Activated T-cell treated with anti-CD3 and anti-CD28 coated beads, Interleukin-2, amount 50 U/mL, for 24 hours (primary cell): ENCODE data around the gene SUPT3H.

Experiments
- DNase-seq: peaks from one replicate; pipeline ENCODE4 v3.0.0-alpha.2; 2020
- H3K27ac Mint-ChIP-seq: 2 replicates; pipeline ENCODE4 v1.8.0; 2020; ENCODE audit warnings: mild to moderate bottlenecking, mixed read lengths
- H3K27me3 Mint-ChIP-seq: 2 replicates; pipeline ENCODE4 v1.8.0; 2020; ENCODE audit warnings: mixed read lengths
- H3K36me3 Mint-ChIP-seq: 2 replicates; pipeline ENCODE4 v1.8.0; 2020; ENCODE audit warnings: low read depth, mixed read lengths
- H3K4me1 Mint-ChIP-seq: 2 replicates; pipeline ENCODE4 v1.8.0; 2020; ENCODE audit warnings: low read depth, mixed read lengths
- H3K4me3 Mint-ChIP-seq: 2 replicates; pipeline ENCODE4 v1.8.0; 2020; ENCODE audit warnings: mild to moderate bottlenecking, moderate library complexity, mixed read lengths
- H3K9me3 Mint-ChIP-seq: 2 replicates; pipeline ENCODE4 v1.8.0; 2020; ENCODE audit warnings: mixed read lengths

Gene SUPT3H

DNA sequence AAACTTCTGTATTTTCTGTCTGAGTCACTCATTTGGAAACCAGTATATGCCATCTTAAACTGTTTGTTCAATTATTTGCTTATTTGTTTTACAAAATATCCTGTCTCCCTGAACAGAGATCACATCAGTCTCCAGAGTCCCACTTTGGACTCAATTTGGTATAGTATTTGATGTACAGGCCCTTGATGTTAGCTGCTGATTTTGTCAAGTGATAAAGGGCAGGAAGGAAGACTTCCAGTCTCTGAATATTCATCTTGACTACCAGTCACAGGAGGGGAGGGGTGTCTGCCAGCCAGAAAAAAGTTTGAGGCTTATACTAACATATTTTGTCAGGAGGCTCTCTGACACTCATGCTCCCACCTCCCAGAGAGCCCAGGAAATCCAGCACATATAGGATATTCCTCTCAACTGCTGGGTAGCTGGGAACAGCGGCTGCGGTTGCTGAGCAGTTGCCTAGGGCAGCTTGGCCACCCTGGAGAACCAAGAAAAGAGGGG lies 426.4 kb downstream of the SUPT3H start:
- no peak overlapping the region for H3K4me3 Mint-ChIP-seq
- H3K27me3 Mint-ChIP-seq: no peaks in the 10 kb centered on the region
- peaks cover 16% of the 10 kb centered on the region for H3K4me1 Mint-ChIP-seq
- DNase-seq: no peak
- no peak overlapping the region for H3K27ac Mint-ChIP-seq
- peaks cover 65% of the 10 kb centered on the region for H3K36me3 Mint-ChIP-seq
- H3K9me3 Mint-ChIP-seq: peaks cover 16% of the 10 kb centered on the region

- DNase-seq: no peak
- Mint-ChIP-seq H3K36me3 (peaks cover 76% of the 10 kb centered on the region), H3K27ac (no peak overlapping the region), H3K9me3 (peaks cover 17% of the 10 kb centered on the region), H3K4me3 (no peak overlapping the region), H3K4me1 (peaks cover 16% of the 10 kb centered on the region), H3K27me3 (no peaks in the 10 kb centered on the region)
Observed at GRCh38 chr6:44949596-44950201, 428.0 kb downstream of the SUPT3H start.

DNA sequence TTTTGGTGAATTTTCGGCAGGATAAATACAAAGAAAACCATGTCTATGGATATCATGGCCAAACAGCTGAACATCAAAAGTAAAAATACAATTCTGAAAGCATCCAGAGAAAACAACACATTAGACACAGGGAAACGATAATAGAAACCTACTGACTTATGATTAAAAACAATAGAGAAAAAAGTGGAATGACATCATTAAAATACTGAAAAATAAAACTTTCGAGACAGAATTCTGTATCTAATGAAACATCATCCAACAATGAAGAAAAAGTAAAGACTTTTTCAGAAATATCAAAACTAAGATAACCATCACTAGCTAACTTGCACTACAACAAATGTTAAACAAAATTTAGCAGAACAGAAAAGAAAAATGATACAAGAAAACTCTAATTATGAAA lies 434.2 kb downstream of the SUPT3H start:
- Mint-ChIP-seq H3K4me1 (peaks cover 30% of the 10 kb centered on the region), H3K36me3 (peaks cover 56% of the 10 kb centered on the region), H3K9me3 (peaks cover 33% of the 10 kb centered on the region), H3K27me3 (no peaks in the 10 kb centered on the region), H3K27ac (no peak overlapping the region), H3K4me3 (no peak overlapping the region)
- DNase-seq: no peak

- Mint-ChIP-seq H3K36me3 (peaks cover 50% of the 10 kb centered on the region), H3K9me3 (peaks cover 33% of the 10 kb centered on the region), H3K27ac (no peak overlapping the region), H3K4me1 (peaks cover 35% of the 10 kb centered on the region), H3K4me3 (no peak overlapping the region), H3K27me3 (no peaks in the 10 kb centered on the region)
- DNase-seq: no peak
Observed at GRCh38 chr6:44942798-44943197, 434.9 kb downstream of the SUPT3H start.

- H3K27me3 Mint-ChIP-seq: no peaks in the 10 kb centered on the region
- no peak overlapping the region for H3K27ac Mint-ChIP-seq
- H3K9me3 Mint-ChIP-seq: peaks cover 33% of the 10 kb centered on the region
- H3K4me3 Mint-ChIP-seq: no peak overlapping the region
- peaks cover 37% of the 10 kb centered on the region for H3K4me1 Mint-ChIP-seq
- peaks cover 46% of the 10 kb centered on the region for H3K36me3 Mint-ChIP-seq
- DNase-seq: no peak
Observed at GRCh38 chr6:44942201-44942600, 435.5 kb downstream of the SUPT3H start.

- peaks cover 32% of the 10 kb centered on the region for H3K36me3 Mint-ChIP-seq
- peaks cover 48% of the 10 kb centered on the region for H3K4me1 Mint-ChIP-seq
- peaks cover 28% of the 10 kb centered on the region for H3K9me3 Mint-ChIP-seq
- no peak overlapping the region for H3K27ac Mint-ChIP-seq
- no peak for DNase-seq
- no peak overlapping the region for H3K4me3 Mint-ChIP-seq
- no peaks in the 10 kb centered on the region for H3K27me3 Mint-ChIP-seq
Observed at GRCh38 chr6:44940367-44940766, 437.4 kb downstream of the SUPT3H start.

- Mint-ChIP-seq H3K4me3 (no peak overlapping the region), H3K9me3 (peaks cover 17% of the 10 kb centered on the region), H3K27me3 (no peaks in the 10 kb centered on the region), H3K36me3 (peaks cover 15% of the 10 kb centered on the region), H3K4me1 (peaks cover 58% of the 10 kb centered on the region), H3K27ac (peak overlapping the region; percentile 68)
- DNase-seq: no peak
Observed at GRCh38 chr6:44935693-44936300, 441.9 kb downstream of the SUPT3H start.

DNA sequence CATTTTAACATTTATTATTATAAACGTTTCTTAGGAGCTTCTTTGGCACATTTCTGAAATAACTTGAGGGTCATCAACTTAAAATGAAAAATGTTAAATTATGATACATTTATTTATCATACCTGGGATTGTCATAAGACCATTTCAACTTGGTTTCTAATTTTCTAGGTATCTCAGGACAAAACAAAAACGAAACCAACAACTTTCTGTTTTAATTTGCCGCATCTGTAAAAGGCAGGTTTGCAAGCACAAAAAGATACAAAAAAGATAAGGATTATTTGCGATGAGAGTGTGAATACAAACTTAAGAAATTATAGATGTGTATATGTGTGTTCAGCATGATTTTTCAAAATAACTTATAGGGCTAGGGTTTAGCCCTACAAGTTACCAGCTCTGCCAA lies 444.6 kb downstream of the SUPT3H start:
- Mint-ChIP-seq H3K36me3 (peaks cover 6% of the 10 kb centered on the region), H3K9me3 (no peaks in the 10 kb centered on the region), H3K4me1 (peaks cover 55% of the 10 kb centered on the region), H3K4me3 (peak overlapping the region; percentile 80), H3K27ac (peak overlapping the region; percentile 95), H3K27me3 (no peaks in the 10 kb centered on the region)
- no peak for DNase-seq

DNA sequence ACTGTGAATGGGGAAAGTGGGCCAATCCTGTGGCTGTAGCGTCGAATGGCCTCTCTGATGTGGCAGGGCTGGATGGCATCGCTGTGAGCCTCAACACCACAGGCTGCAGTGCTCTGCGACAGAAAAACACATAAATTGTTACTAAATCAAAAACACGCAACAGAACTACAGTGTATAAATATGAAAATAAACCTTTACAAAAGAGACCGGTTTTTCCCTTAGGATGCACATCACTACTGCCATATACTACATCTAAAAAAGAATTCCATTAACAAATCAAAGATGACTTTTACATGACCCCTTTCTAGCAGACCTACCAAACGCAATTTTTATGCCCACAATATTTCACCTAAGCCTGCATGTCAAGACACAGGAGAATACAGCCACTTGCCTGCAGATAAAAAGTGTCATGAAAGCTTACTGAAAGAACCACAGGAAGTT lies 445.1 kb downstream of the SUPT3H start:
- peak overlapping the region; percentile 80 for H3K4me3 Mint-ChIP-seq
- H3K36me3 Mint-ChIP-seq: peaks cover 7% of the 10 kb centered on the region
- H3K9me3 Mint-ChIP-seq: no peaks in the 10 kb centered on the region
- DNase-seq: no peak
- no peaks in the 10 kb centered on the region for H3K27me3 Mint-ChIP-seq
- H3K27ac Mint-ChIP-seq: peak overlapping the region; percentile 95
- peaks cover 53% of the 10 kb centered on the region for H3K4me1 Mint-ChIP-seq

- no peak overlapping the region for H3K4me3 Mint-ChIP-seq
Observed at GRCh38 chr6:44931385-44931784, 446.3 kb downstream of the SUPT3H start.

DNA sequence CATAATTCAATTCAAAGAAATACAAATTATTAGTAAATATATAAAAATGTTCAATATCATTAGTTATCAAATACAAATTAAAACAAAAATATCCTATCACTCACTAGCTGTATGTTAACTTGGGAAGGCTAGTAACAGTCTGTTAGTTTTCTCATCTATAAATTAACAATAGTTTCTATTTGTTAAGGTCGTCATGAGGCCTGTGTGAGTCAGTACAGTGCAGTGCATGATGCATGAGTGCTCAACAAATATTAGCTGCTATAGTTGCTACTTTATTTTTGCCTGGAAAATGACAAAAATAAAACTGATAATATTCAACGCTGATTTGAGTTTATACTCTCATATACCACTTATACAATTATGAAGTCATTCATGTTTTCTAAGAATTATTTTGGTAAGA lies 451.2 kb downstream of the SUPT3H start:
- H3K27me3 Mint-ChIP-seq: no peaks in the 10 kb centered on the region
- DNase-seq: no peak
- no peaks in the 10 kb centered on the region for H3K9me3 Mint-ChIP-seq
- peaks cover 50% of the 10 kb centered on the region for H3K4me1 Mint-ChIP-seq
- no peak overlapping the region for H3K27ac Mint-ChIP-seq
- peaks cover 7% of the 10 kb centered on the region for H3K36me3 Mint-ChIP-seq
- H3K4me3 Mint-ChIP-seq: no peak overlapping the region

More at GRCh38 chr6:44931385-44931784, 446.3 kb downstream of the SUPT3H start:
- no peak for DNase-seq
- H3K4me1 Mint-ChIP-seq: peaks cover 49% of the 10 kb centered on the region
- peak overlapping the region; percentile 71 for H3K27ac Mint-ChIP-seq
- no peaks in the 10 kb centered on the region for H3K27me3 Mint-ChIP-seq
- H3K36me3 Mint-ChIP-seq: peaks cover 7% of the 10 kb centered on the region
- no peaks in the 10 kb centered on the region for H3K9me3 Mint-ChIP-seq

DNA sequence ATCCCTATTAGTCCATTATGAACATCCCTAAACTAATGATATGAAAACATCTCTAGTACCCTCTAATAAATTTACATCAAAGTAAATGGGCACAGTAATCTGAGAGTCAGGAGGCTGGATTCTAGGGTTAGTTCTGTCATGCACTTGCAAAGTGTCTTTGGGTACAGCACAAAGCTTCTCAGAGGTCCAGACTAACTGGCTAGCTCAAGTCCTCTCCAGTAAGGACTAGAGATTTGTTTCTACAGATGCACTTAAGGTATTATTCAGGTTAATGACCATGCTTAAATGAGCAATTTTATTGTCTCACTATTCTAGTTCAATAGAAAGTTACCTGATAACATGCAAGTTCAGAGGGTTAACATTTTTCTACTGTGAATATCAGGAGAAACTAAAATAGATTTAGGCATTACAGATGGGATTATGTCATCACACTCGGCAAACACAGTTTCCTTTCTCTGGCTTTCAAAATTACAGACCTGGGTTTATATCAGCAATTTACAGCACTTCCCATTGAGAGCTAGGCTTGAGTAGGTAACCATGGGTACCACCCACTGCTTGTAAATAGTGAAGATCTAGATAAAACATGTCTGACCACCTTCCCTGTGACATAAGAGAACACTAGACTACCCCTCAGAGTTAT lies 452.5 kb downstream of the SUPT3H start:
- Mint-ChIP-seq H3K36me3 (peaks cover 3% of the 10 kb centered on the region), H3K27me3 (no peaks in the 10 kb centered on the region), H3K27ac (peak overlapping the region; percentile 6), H3K9me3 (no peaks in the 10 kb centered on the region), H3K4me1 (peaks cover 50% of the 10 kb centered on the region), H3K4me3 (no peak overlapping the region)
- DNase-seq: no peak

- no peak for DNase-seq
- Mint-ChIP-seq H3K27ac (peak overlapping the region; percentile 15), H3K4me3 (no peak overlapping the region), H3K27me3 (no peaks in the 10 kb centered on the region), H3K36me3 (peaks cover 3% of the 10 kb centered on the region), H3K9me3 (no peaks in the 10 kb centered on the region), H3K4me1 (peaks cover 52% of the 10 kb centered on the region)
Observed at GRCh38 chr6:44923444-44923843, 454.3 kb downstream of the SUPT3H start.

- Mint-ChIP-seq H3K9me3 (no peaks in the 10 kb centered on the region), H3K4me1 (peaks cover 49% of the 10 kb centered on the region), H3K27ac (no peak overlapping the region), H3K36me3 (no peaks in the 10 kb centered on the region), H3K4me3 (no peak overlapping the region), H3K27me3 (no peaks in the 10 kb centered on the region)
- no peak for DNase-seq
Observed at GRCh38 chr6:44921798-44922197, 455.9 kb downstream of the SUPT3H start.

GRCh38 chr6:44920952-44921491 lies 456.7 kb downstream of the SUPT3H start:
- Mint-ChIP-seq H3K4me1 (peaks cover 49% of the 10 kb centered on the region), H3K4me3 (no peak overlapping the region), H3K36me3 (no peaks in the 10 kb centered on the region), H3K27me3 (no peaks in the 10 kb centered on the region), H3K27ac (no peak overlapping the region), H3K9me3 (no peaks in the 10 kb centered on the region)
- DNase-seq: no peak
